ENCODE measurements around the gene FPR2.

FPR2 gene

GRCh38 chr19:51788029-51788428 is 27.0 kb downstream of the FPR2 start:
- H3K4me3 ChIP-seq (replicated peaks; ENCODE audit: low read depth, low read length) = no peak overlapping the region
- TF ChIP-seq CTCF (IDR thresholded peaks at IDR 0.05; ENCODE audit: low read depth, low read length, missing control alignments) = no peak
- no peak for DNase-seq (ENCODE audit: extremely low read depth, low read depth)

GRCh38 chr19:51789061-51789795 is 28.2 kb downstream of the FPR2 start:
- TF ChIP-seq CTCF (IDR thresholded peaks at IDR 0.05; ENCODE audit: low read depth, low read length, missing control alignments) = no peak
- DNase-seq (ENCODE audit: extremely low read depth, low read depth) = no peak
- no peak overlapping the region for H3K4me3 ChIP-seq (replicated peaks; ENCODE audit: low read depth, low read length)

GRCh38 chr19:51792932-51793331 is 32.0 kb downstream of the FPR2 start:
- DNase-seq (ENCODE audit: extremely low read depth, low read depth) = no peak
- TF ChIP-seq CTCF (IDR thresholded peaks at IDR 0.05; ENCODE audit: low read depth, low read length, missing control alignments) = no peak
- H3K4me3 ChIP-seq (replicated peaks; ENCODE audit: low read depth, low read length) = no peak overlapping the region

GRCh38 chr19:51793994-51794393 is 33.0 kb downstream of the FPR2 start:
- no peak for TF ChIP-seq CTCF (IDR thresholded peaks at IDR 0.05; ENCODE audit: low read depth, low read length, missing control alignments)
- H3K4me3 ChIP-seq (replicated peaks; ENCODE audit: low read depth, low read length) = no peak overlapping the region
- no peak for DNase-seq (ENCODE audit: extremely low read depth, low read depth)

- H3K4me3 ChIP-seq (replicated peaks; ENCODE audit: low read depth, low read length) = no peak within 1 kb of the TSS
- no peak for DNase-seq (ENCODE audit: extremely low read depth, low read depth)
- no peak for TF ChIP-seq CTCF (IDR thresholded peaks at IDR 0.05; ENCODE audit: low read depth, low read length, missing control alignments)
Measured at GRCh38 chr19:51794885-51795490, 34.0 kb downstream of the FPR2 start, which contains the start of gene FPR3. Gene FPR3 (plus strand): TSS chr19:51795157. CDS start chr19:51823749, 28,592 bp downstream.

- no peak for TF ChIP-seq CTCF (IDR thresholded peaks at IDR 0.05; ENCODE audit: low read depth, low read length, missing control alignments)
- no peak overlapping the region for H3K4me3 ChIP-seq (replicated peaks; ENCODE audit: low read depth, low read length)
- no peak for DNase-seq (ENCODE audit: extremely low read depth, low read depth)
Measured at GRCh38 chr19:51796195-51796679, 35.3 kb downstream of the FPR2 start.
